Measurements from ENCODE around the gene CACNA1G. TPM values are rescaled to one million over a fixed set of nuclear protein-coding genes. Genes with fewer than 3 reads are reported as not detected.

The CACNA1G gene
- polyA plus RNA-seq, 1 donor from 2014 or later: 10.9 TPM

DNA sequence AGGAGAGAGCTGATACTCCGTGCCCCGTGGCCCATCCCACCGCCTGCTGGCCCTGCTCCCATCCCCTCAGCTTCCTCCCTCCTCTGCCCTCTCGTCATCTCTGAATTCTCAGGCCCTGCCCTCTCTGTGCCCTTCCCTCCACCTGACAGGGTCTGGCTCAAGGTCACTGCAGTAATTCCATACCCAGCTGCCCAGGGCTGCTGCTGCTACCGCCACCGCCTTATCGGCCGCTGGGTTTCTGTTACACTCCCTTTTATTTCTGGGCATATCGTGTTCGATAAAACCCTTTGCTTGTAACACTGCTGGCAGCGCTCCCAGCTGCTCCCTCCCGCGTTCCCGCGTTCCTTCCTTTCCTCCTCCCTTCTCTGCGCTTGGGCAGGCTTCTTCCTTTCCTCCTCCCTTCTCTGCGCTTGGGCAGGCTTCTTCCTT is 26.8 kb upstream of the CACNA1G start:
- peaks cover 24% of the 10 kb centered on the region for H3K27me3 ChIP-seq (ENCODE audit: insufficient read depth, low read depth, low read length)
- no peaks in the 10 kb centered on the region for H3K9me3 ChIP-seq (ENCODE audit: low read length)
- H3K4me3 ChIP-seq (ENCODE audit: low read length): no peak overlapping the region
- TF ChIP-seq, protein P1, sequence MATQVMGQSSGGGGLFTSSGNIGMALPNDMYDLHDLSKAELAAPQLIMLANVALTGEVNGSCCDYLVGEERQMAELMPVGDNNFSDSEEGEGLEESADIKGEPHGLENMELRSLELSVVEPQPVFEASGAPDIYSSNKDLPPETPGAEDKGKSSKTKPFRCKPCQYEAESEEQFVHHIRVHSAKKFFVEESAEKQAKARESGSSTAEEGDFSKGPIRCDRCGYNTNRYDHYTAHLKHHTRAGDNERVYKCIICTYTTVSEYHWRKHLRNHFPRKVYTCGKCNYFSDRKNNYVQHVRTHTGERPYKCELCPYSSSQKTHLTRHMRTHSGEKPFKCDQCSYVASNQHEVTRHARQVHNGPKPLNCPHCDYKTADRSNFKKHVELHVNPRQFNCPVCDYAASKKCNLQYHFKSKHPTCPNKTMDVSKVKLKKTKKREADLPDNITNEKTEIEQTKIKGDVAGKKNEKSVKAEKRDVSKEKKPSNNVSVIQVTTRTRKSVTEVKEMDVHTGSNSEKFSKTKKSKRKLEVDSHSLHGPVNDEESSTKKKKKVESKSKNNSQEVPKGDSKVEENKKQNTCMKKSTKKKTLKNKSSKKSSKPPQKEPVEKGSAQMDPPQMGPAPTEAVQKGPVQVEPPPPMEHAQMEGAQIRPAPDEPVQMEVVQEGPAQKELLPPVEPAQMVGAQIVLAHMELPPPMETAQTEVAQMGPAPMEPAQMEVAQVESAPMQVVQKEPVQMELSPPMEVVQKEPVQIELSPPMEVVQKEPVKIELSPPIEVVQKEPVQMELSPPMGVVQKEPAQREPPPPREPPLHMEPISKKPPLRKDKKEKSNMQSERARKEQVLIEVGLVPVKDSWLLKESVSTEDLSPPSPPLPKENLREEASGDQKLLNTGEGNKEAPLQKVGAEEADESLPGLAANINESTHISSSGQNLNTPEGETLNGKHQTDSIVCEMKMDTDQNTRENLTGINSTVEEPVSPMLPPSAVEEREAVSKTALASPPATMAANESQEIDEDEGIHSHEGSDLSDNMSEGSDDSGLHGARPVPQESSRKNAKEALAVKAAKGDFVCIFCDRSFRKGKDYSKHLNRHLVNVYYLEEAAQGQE (IDR thresholded peaks at IDR 0.05; ENCODE audit: borderline replicate concordance): no peak
- TF ChIP-seq TAF1 (IDR thresholded peaks at IDR 0.05; ENCODE audit: low read depth) (no peak), RAD21 (conservative IDR thresholded peaks at IDR 0.05) (no peak), POLR2AphosphoS5 (IDR thresholded peaks at IDR 0.05) (no peak), MXI1 (conservative IDR thresholded peaks at IDR 0.05; ENCODE audit: poor library complexity, severe bottlenecking) (no peak), SMC3 (conservative IDR thresholded peaks at IDR 0.05; ENCODE audit: poor library complexity) (no peak), EP300 (conservative IDR thresholded peaks at IDR 0.05; ENCODE audit: poor library complexity, severe bottlenecking) (no peak), EZH2 (IDR thresholded peaks at IDR 0.05; ENCODE audit: borderline replicate concordance, insufficient read depth, low read length, poor library complexity, severe bottlenecking) (no peak)
- TF ChIP-seq, protein P2, sequence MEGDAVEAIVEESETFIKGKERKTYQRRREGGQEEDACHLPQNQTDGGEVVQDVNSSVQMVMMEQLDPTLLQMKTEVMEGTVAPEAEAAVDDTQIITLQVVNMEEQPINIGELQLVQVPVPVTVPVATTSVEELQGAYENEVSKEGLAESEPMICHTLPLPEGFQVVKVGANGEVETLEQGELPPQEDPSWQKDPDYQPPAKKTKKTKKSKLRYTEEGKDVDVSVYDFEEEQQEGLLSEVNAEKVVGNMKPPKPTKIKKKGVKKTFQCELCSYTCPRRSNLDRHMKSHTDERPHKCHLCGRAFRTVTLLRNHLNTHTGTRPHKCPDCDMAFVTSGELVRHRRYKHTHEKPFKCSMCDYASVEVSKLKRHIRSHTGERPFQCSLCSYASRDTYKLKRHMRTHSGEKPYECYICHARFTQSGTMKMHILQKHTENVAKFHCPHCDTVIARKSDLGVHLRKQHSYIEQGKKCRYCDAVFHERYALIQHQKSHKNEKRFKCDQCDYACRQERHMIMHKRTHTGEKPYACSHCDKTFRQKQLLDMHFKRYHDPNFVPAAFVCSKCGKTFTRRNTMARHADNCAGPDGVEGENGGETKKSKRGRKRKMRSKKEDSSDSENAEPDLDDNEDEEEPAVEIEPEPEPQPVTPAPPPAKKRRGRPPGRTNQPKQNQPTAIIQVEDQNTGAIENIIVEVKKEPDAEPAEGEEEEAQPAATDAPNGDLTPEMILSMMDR (IDR thresholded peaks at IDR 0.05; ENCODE audit: poor library complexity, severe bottlenecking): no peak
- no peaks in the 10 kb centered on the region for H3K36me3 ChIP-seq (ENCODE audit: insufficient read depth, low read length)
- H3K9me2 ChIP-seq (ENCODE audit: insufficient read depth, low read length): no peaks in the 10 kb centered on the region
- no peak overlapping the region for H3K4me2 ChIP-seq (ENCODE audit: low read length)
- H3K79me2 ChIP-seq (replicated peaks; ENCODE audit: insufficient read depth, low read length): no peaks in the 10 kb centered on the region
- H3K27ac ChIP-seq (ENCODE audit: low read length): no peak overlapping the region
- H3K9ac ChIP-seq (ENCODE audit: low read length): no peak overlapping the region
- no peak overlapping the region for H2AFZ ChIP-seq (ENCODE audit: low read depth, low read length)
- H3F3A ChIP-seq (ENCODE audit: insufficient read depth, low read length, poor library complexity, severe bottlenecking): no peaks in the 10 kb centered on the region
- no peaks in the 10 kb centered on the region for H4K20me1 ChIP-seq (ENCODE audit: insufficient read depth)

DNA sequence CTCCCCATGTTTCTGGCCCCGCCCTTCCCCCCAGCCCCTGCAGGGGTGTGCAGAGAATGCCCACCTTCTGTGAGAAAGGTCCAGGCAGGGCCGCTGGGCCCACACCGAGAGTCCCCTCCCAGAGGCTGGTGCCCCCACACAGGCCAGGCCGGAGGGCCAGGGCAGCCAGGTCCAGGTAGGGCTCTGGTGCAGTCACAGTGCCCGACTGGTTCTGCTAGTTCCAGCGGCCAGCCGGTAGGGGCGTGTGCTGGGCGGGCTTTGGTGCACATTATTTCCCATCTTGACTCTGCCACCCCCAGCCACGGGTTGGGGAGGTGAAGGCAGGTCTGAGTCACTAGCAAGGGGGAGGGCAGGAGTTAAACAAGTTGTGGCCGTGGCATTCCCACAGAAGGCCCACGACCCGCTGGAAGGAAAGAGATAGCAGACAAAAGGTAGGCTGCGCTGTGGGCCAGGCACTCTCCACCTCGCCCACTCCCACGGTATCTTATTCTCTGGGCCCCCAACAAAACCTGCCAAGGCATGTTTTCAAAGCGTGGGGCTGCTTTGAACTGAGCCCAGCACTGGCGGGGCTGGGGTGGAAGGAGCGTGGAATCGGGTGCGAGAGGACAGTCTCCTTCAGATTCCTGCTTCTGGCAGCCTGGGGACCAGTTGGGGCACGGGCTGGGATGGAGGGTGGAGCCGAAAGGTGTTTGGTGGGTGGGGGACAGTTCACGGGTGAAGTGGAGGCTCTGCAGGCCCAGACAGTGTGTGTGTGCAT is 26.1 kb upstream of the CACNA1G start:
- no peak overlapping the region for H3K4me3 ChIP-seq (ENCODE audit: low read length)
- TF ChIP-seq, protein P2 (IDR thresholded peaks at IDR 0.05; ENCODE audit: poor library complexity, severe bottlenecking): peak; percentile 29
- no peak for TF ChIP-seq EP300 (conservative IDR thresholded peaks at IDR 0.05; ENCODE audit: poor library complexity, severe bottlenecking)
- H4K20me1 ChIP-seq (ENCODE audit: insufficient read depth): no peaks in the 10 kb centered on the region
- no peak overlapping the region for H3K4me2 ChIP-seq (ENCODE audit: low read length)
- H3K36me3 ChIP-seq (ENCODE audit: insufficient read depth, low read length): no peaks in the 10 kb centered on the region
- H2AFZ ChIP-seq (ENCODE audit: low read depth, low read length): no peak overlapping the region
- H3F3A ChIP-seq (ENCODE audit: insufficient read depth, low read length, poor library complexity, severe bottlenecking): no peaks in the 10 kb centered on the region
- H3K9me2 ChIP-seq (ENCODE audit: insufficient read depth, low read length): no peaks in the 10 kb centered on the region
- H3K9ac ChIP-seq (ENCODE audit: low read length): no peak overlapping the region
- H3K27me3 ChIP-seq (ENCODE audit: insufficient read depth, low read depth, low read length): peaks cover 24% of the 10 kb centered on the region
- no peak overlapping the region for H3K27ac ChIP-seq (ENCODE audit: low read length)
- H3K9me3 ChIP-seq (ENCODE audit: low read length): no peaks in the 10 kb centered on the region
- H3K79me2 ChIP-seq (replicated peaks; ENCODE audit: insufficient read depth, low read length): no peaks in the 10 kb centered on the region

Data from neural cell (in vitro differentiated cells).